ENCODE measurements around the gene MRPL14.

MRPL14 gene
- total RNA-seq: 10.9 to 20.5 reads per million in 2 donors

DNA sequence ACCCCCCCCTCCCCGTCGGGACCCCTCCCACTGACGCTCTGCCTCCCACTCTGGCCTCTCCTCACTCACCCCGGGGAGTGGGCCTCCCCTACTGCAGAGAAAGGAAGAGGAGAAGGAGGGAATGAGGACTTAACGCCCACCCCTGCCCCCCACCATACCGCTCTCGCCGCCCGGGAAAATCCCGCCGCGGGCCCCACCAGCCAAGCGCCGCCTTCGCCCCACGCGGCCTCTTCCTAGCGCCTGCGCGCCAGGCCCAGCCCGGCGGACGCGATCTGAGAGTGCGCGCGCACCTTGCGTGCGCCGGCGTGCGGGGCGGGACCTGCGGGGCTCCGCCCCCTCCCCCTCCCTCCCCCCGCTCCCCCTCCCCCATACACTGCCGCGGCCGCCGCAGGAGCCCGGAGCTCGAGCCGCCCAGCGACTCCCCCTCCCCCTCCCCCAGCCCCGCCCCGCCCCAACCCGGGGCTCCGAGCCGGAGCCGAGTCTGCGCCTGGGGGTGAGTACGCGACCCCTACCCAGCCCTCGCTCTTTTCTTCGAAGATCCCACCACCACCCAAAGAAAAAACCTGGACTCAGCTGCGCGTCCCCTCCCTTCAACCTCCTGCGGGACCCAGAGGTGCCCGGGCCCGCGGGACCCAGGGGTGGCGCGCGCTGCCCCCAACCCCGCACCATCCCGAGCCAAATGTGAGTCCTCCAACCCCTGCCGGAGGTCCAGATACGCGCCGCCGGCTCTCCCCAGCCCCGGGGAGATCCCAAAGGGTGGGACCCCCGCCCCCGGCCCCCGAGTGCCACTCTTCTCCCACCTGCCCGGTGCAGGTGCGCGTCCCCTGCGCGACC lies at the start of gene MRPL14, which contains the start of gene TMEM63B:
Gene MRPL14 (minus strand): TSS at position 267 of the 834 bp plus-strand sequence. CDS start 10,841 bp downstream, outside the sequence.
Gene TMEM63B (plus strand): TSS at position 369 of the 834 bp plus-strand sequence. CDS start 7,031 bp downstream, outside the sequence.
- DNase-seq: peak; percentile 89

DNA sequence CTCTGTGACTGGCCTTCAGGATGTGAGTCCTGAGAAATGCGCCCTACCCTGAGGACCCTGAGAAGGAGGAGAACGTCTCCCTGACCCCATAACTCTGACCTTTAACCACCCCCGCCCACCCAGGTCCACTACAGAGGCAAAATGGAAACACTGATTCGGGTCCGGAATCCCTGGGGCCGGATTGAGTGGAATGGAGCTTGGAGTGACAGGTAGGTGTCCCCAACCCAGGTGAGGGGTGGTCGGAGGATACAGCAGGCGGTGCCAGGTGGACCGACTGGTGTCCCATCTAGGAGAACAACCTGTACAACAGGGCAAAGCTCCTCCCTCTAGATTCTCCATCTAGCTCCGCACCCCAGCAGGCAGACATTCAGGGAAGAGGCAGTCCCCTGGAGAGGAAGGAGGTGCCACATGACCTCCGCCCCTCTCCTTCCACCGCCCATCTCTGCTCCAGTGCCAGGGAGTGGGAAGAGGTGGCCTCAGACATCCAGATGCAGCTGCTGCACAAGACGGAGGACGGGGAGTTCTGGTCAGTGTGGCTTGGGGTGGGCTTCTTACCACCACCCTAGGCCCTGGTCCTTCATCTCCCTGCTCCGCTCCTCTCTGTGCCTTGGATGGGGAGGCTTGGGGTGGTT lies 49.0 kb upstream of the MRPL14 start:
- DNase-seq: no peak

DNA sequence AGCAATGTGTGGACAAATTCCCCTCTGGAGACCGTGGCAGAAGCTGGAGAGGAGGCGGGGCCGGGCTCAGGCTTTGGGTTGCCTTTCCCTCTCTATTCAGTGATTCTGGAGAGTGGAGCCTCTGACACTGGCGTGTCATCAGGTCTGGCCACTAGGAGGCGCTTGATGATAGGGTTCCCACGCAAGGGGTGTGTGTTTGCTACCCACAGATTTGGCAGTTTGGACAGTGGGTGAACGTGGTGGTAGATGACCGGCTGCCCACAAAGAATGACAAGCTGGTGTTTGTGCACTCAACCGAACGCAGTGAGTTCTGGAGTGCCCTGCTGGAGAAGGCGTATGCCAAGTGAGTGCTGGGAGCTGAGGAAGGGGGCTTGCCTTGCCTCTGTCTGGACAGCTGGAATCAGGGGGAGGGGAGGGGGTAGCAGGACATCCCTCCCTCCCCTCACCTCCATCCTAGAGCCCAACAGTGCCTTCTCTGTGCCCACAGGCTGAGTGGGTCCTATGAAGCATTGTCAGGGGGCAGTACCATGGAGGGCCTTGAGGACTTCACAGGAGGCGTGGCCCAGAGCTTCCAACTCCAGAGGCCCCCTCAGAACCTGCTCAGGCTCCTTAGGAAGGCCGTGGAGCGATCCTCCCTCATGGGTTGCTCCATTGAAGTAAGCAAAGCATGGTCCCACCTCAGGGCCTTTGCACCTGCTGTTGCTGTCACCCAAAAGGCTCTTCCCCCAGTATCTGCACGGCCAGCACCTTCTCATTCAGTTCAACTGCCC lies 45.7 kb upstream of the MRPL14 start:
- peak; percentile 69 for DNase-seq

DNA sequence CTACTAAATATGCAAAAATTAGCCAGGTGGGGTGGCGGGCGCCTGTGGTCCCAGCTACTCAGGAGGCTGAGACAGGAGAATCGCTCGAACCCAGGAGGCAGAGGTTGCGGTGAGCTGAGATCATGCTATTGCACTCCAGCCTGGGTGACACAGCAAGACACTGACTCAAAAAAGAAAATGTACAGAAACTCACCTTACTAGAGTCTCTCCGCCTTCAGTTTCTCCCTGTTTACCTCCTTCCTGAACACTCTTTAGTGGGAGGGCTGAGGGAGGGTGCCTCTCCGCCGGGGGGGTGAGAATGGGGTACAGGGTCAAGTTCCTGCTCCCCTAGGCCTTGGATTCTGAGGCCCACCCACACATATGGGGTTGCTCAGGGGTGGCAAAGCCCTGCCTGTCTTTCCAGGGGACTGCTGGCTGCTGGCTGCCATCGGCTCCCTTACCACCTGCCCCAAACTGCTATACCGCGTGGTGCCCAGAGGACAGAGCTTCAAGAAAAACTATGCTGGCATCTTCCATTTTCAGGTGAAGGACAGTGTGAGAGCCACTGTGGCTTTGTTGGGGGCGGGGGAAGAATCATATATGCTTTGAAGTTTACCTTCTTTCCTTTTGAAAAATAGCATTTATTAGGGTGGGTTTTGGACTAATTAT lies 44.8 kb upstream of the MRPL14 start:
- no peak for DNase-seq

DNA sequence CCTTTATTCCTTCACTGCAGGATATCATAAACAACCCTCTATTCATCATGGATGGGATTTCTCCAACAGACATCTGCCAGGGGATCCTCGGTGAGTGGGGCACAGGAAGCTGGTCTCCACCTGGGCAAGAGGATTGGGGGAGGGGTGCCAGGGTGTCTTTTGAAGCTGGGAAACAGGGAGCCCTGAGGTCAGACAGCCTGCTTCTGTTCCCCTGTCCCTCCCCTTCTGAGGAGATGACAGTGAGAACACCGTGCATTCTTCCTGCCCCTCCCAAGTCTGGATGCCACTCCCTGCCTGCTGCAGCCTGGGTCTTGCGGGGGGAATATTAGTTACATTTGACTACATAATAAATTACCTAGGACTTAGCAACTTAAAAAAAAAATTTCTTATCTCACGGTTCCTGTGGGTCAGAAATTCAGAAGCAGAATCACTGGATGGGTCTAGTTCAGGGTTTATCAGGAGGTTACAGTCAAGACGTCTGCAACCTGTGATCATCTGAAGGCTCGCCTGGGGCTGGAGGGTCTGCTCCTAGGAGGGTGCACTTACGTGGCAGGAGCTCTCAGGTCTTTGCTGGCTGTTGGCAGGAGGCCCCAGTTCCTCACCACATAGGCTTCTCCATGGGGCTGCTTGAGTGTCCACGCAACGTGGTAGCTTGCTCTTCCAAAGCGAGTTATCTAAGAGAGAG lies 42.8 kb upstream of the MRPL14 start:
- no peak for DNase-seq

DNA sequence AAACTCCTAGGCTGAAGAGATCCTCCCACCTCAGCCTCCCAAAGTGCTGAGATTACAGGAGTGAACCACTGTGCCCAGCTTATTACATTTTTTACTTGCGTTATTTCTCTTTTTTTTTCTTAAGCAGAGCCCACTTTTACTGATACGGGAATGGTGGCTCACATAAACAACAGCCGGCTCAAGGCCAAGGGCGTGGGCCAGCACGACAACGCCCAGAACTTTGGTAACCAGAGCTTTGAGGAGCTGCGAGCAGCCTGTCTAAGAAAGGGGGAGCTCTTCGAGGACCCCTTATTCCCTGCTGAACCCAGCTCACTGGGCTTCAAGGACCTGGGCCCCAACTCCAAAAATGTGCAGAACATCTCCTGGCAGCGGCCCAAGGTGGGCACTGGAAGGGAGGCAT lies 41.9 kb upstream of the MRPL14 start:
- DNase-seq: no peak

DNA sequence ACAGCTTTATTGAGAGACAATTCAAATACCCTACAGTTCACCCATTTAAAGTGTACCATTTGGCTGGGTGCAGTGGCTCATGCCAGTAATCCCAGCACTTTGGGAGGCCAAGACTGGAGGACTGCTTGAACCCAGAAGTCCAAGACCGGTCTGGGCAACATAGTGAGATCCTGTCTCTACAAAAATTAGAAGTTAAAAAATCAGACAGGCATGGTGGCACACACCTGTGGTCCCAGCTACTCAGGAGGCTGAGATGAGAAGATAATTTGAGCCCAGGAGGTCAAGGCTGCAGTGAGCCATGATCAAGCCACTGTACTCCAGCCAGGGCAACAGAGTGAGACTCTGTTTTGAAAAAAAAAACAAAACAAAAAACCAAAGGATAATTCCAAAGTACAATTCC lies 40.3 kb upstream of the MRPL14 start:
- no peak for DNase-seq

DNA sequence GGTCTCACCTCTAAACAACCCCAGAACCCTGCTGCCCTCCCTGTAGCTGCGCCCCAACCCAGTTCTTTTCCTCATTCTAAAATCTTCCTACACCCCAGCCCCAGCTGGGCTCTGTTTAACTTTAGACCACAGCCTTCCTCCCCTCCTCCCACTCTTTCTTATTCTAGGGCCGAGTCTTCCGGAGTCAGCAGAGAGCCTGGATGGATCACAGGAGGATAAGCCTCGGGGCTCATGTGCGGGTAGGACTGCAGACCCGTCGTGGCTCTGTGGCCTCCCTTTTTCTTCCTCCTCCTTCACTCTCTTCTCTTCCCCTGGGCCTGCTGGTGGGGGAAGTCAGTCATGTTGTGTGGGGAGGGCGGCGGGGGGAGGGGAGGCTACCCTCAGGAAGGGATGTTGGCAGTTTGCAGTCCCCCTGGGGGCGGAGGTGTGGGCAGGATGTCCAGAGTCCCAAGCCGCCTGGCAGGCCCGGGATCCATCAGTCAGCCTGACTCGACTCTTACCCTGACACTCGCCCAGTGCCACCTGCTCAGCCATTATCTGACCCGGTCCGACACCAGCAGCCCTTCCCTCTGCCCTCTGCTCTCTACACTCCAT lies 39.4 kb upstream of the MRPL14 start:
- DNase-seq: no peak

DNA sequence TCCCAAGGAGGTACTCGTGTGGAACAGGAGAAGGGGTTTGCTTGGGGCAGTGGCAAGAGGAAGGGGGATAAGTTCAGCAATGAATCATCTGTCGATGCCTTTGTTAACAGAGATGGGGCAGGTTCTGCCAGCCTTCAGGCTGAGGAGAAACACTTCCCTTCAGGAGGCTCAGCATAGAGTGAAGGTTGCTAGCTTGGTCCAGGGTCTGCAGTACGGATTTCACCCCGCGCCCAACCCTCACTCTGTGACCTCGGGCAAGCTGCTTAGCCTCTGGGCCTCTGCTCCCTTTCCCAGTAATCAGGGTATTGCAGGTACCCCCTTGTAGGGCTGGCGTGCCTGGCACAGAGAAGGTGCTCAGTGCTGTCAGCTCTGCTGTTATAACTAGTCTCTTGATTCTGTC lies 38.9 kb upstream of the MRPL14 start:
- no peak for DNase-seq

DNA sequence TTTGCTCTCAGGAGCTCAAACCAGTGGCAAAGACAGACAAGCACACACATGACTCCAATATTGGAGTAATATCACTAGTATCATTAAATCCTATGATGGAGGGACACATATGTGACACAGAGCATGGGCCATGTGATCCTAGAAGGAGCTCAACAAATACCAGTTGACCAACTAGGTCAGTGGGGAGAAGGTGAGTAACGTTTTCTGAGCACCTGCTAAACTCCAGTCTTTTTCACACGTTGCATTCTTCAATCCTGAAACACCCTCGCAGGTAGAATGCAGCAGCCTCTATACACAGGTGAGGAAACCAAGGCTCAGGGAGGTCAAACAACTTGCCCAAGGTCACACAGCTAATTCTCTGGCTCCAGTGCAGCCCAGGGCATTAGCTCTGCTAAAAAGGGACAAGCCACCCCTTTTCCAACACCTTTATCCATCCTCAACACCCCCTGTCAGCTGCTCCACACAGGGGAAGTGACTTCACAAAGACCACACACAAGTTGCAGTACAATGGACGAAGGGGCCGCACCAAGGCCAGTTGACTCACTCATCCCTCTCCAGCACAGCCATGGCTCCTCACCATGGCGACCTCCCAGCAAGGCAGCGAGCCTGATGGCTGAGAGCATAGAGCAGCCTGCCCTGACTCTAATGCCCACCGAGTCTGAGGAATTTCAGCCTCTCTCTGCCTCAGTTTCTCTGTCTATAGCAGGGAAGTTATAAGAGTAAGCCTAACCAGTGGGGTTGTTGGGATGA lies 35.8 kb upstream of the MRPL14 start:
- no peak for DNase-seq

DNA sequence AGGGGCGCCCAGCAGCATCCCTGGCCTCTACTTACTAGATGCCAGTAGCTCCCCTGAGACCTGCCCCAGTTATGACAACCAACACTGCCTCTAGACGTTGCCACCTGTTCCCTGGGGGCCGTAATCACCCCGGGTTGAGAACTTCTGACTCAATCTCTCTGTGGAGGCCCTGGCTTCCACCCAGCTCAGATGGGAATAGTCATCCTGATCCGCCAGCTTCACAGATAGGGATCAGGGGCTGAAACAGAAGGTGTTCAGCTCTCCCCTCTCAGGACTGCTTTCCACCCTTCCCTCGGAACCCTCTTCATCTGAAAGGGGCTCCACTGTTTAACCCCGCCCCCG lies 34.7 kb upstream of the MRPL14 start:
- DNase-seq: no peak

DNA sequence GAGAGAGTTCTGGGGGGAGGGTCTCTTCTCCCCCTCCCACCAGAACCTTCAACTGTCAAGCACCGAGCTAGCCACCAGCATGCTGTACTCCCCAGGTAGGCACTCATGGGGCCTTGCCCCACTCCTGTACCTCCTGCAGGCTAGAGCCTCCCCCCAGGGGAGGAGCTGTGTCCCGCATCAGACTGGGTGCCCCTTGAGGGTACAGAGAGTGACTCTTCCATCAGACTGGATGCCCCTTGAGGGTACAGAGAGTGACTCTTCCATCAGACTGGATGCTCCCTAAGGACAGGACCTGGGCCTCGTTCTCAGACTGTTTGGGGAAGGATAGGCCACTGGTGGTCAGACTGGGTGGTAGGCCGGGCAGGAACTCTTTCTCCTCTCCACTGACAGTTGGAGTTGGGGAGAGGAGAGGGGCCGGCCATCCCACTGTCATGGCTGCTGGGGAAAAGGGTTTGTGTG lies 31.5 kb upstream of the MRPL14 start, which contains the start of gene CAPN11:
Gene CAPN11 (plus strand): TSS at position 51 of the 459 bp plus-strand sequence. CDS start 29 bp downstream, at position 80.
- no peak for DNase-seq

DNA sequence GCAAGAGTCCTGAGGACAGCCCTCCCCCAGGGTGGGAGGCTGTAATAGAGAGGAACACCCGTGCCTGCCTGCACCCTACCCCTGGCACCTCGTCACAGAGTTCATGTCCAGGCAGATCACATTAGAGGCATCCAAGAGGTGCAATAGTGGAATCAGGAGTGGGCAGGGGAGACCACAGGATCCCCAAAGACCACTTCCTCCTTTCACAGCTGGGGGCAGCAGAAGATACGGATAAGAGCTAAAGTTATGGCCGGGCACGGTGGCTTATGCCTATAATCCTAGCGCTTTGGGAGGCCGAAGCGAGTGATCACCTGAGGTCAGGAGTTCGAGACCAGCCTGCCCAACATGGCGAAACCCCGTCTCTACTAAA lies 29.9 kb upstream of the MRPL14 start:
- no peak for DNase-seq

DNA sequence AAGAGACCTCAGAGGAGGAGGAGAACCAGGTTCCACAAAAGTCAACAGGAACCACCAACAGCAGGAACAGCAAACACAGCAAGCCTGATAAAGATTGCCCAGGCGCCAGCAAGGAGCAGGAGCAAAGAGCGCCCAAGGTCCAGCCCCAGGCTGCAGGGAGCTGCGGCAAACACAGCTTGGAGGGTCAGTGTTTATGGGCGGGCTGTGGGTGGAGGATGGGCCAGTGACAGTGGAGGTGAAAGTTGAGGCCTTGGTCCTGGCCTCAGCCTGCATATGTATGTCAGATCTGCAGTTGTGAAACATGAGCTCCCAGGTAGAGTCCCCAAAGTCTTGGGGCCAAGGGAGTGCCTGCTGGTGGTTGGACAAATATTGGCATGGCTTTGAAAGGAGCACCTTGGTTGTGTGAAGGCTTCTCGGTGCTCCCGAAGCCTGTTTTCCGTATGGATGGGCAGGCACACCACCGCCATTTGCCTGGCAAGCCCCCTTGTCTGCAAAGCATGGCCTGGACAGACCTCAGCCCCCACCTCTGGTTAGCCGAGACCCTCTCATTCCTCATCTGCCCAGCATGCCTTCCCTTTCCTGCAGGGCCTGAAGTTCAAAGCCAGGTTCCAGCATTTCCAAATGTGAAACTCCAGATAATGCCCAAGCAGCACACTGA lies 29.4 kb upstream of the MRPL14 start:
- DNase-seq: no peak

DNA sequence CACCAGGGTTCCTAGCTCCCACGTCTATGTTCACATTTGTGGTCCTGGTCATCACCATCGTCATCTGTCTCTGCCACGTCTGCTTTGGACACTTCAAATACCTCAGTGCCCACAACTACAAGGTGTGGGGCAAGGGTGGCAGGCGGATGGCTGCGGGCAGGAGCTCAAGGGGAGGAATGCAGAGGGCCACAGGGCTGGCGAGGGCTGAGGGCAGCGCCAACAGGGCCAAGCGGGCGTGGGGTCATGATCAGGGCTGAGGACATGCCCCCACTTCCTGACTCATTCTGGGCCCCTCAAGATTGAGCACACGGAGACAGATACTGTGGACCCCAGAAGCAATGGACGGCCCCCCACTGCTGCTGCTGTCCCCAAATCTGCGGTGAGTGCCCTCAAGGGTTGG lies 26.8 kb upstream of the MRPL14 start:
- DNase-seq: no peak

DNA sequence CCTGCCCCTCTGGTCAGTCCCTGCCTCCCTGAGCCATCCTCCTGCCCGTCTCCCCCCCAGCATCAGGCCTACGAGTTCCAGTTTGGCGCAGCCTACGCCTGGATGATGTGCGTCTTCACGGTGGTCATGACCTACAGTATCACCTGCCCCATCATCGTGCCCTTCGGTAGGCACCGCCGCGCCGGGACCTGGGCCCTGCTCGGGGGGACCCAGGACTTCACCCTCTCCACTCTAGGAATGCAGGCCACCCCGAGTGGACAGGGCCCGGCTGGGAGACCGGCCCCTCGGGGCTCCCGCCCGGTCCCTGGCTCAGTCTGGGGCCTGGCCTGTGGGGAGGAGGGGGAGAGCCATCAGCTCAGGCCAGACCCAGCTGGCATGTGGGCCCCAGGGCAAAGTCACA lies 25.3 kb upstream of the MRPL14 start:
- no peak for DNase-seq

DNA sequence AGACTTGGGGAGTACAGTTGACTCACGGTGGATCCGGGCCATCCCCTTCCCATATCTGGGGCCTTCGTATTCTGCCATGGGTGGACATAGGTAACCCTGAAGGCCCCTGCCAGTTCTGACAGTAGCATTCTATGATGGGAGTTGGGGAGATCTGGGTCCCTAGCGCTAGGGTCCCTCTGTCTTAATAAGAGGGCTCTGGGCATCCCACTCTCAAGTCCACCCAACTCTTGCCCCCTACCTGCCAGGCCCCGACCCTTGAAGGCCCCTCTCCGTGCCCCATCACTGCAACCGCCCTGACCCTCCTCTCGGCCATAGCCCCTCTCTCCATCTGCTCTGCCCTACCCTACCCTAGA lies 24.8 kb upstream of the MRPL14 start:
- no peak for DNase-seq

DNA sequence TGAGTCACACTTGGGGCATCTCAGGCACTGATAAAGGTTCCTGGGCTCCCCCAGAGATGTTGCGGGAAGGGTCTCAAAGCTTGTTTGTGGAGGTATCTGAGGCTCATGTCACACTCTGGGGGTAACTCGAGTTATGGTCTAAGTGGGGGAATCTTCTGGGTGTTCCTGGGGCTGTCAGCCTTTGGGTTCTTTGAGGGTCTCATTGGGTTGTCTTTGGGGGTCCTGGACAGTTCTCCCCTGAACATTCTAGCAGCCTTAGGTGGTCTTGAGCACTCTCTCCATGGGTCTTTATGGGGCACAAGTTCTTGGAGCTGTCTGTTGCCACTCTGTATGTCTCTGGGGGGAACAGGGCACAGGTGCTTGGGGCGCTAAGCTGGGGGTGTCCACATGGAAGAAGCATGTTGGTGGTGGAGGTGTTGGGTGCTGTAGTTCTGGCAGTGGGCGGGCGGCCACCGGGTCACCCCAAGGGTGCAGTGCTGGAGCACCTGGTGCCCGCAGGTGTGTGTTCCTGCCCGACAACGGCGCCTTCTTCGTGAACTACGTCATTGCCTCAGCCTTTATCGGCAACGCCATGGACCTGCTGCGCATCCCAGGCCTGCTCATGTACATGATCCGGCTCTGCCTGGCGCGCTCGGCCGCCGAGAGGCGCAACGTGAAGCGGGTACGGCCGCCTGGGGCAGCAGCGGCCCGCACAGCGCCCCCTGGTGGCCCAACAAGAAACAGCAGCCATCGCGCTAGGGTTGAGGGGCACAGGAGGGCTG lies 24.3 kb upstream of the MRPL14 start:
- DNase-seq: peak; percentile 78

DNA sequence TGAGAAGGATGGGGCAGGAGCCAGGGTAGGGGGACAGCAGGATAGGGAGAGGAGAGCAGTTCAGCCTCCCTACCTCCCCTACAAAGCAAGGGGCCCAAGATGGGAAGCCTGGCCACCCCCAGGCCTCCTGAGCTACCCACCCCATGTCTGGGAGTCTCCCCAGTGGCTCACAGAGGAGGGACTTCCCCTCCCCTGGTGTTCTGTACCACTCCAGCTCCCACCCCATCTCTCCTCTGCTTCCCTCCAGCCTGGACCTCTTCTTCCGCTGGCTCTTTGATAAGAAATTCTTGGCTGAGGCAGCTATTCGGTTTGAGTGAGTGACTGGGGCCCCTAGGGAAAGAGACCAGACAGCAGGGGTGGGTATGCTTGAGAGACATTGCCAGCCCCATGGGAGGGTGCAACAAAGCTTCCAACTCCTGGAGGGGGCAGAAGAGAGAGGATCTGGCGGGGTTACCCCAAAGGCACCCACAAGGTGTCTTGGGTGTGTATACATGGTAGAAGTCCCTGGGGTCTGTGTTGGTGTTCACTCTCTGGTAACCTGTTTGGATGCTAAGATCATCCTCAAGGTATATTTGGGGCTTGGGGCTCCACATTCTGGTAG lies 23.2 kb upstream of the MRPL14 start:
- no peak for DNase-seq

All from T-helper 9 cell (primary cell).